ENCODE measurements around the gene MCRIP1.

Gene MCRIP1

DNA sequence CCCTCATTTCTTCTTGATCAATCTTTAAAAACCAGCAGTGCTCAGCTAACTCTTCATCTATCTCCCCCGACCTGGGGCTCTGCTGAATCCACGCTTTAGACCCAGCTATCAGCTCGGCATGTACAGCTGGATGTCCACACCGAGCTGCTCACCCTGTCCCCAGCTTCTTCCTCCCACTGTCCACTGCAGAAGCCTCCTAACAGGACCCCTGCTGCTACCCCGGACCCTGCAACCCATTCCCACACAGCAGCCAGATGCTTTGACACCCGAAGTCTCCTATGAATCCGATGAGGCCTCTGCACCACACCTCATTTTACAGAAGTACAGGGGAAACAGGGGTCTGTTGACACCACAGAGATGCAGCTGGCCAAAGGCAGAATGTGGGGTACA lies 15.3 kb downstream of the MCRIP1 start:
- DNase-seq, result no peak

DNA sequence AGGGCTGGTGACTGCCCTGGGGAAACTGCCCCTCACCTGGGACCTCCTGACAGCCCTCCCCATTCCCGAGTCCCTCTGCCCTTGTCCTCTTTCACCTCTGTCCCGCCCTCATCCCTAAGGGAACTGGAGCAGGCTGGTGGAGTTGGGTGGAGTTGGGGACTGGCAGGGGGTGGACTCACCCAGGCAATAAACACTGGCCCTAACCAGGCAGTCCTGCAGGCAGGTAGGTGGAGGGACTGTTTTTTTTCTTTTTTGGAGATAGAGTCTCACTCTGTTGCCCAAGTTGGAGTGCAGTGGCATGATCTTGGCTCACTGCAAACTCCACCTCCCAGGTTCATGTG lies 17.5 kb downstream of the MCRIP1 start:
- no peak for DNase-seq

DNA sequence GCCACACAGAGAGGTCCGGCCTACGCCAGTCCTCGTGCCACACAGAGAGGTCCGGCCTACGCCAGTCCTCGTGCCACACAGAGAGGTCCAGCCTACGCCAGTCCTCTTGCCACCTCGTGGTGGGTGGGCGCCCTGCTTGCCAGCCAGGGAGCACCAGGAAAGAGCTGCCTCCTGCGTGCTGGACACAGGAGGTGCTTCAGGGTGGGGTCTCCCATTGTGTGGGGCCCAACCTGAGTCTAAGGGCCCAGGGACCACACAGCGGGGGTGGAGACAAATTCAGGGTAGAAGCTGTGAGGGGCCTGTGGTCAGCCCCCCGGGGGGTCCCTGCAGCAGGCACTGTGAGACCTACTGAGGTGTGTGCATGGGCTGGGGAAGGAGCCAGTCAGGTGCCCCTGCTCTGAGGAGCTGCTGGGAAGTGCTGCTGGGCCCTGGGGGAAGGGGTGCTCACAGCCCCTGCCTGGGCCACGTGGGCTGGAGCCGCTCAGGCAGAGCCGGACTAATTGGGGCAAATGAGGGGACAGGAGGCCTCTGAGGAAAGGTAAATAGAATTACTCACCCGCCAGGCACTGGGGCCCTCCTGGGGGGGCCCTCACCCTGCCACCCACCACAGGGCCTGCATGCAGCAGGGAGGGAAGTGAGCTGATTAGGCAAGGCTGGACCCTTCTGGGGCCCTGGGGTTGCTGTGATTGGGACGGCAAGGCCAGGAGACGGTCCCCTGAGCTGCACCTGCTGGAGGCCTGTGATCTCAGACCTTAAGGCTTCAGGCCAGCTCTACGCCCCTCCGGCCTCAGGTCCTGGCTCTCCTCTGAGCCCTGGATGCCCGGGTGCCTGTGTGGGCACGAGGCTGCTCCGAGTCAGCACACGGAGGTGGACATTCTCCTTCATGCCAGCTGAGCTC lies 18.1 kb downstream of the MCRIP1 start:
- no peak for DNase-seq

DNA sequence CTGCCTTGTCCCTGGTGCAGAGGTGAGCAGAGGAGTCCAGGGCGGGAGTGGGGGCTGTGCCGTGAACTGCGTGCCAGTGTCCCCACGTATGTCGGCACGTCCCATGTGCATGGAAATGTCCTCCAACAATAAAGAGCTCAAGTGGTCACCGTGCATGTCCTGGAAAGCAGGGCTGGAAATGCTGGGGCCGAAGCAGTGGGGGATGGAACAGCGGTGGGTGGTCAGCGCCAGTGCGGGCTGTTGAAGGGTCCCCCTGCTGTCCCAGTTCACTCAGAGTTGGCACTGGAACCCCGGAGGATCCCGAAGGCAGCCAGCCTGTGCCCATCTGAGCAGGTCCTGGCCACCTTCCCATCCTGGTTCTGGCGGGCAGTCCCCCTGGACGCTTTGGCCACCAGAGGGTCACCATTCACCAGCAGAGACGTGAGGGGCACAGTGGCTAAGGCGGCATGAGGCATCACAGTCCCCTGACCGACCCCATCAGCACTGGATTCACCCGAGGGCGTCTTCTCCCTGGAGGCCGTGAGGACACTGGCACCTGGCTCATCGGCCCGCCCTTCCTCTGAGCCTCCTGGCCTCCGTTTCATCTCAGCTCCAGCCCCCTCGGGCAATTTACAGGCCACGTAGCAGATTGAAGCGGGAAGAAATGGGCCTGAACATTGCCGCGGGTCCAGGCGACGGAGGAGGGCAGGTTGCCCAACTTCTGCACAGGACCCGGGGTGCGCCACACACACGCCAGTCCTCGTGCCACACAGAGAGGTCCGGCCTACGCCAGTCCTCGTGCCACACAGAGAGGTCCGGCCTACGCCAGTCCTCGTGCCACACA lies 19.0 kb downstream of the MCRIP1 start:
- no peak for DNase-seq

DNA sequence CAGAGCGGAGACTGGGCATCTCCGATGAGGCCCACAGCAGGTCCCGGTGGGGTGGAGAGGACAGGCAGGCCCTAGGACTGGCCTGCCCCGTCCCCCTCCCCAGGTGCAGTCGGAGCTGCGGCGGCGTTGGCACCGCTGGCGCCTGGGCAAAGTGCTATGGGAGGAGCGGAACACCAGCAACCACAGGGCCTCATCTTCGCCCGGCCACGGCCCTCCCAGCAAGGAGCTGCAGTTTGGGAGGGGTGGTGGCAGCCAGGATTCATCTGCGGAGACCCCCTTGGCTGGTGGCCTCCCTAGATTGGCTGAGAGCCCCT lies 19.8 kb downstream of the MCRIP1 start:
- DNase-seq, result no peak

DNA sequence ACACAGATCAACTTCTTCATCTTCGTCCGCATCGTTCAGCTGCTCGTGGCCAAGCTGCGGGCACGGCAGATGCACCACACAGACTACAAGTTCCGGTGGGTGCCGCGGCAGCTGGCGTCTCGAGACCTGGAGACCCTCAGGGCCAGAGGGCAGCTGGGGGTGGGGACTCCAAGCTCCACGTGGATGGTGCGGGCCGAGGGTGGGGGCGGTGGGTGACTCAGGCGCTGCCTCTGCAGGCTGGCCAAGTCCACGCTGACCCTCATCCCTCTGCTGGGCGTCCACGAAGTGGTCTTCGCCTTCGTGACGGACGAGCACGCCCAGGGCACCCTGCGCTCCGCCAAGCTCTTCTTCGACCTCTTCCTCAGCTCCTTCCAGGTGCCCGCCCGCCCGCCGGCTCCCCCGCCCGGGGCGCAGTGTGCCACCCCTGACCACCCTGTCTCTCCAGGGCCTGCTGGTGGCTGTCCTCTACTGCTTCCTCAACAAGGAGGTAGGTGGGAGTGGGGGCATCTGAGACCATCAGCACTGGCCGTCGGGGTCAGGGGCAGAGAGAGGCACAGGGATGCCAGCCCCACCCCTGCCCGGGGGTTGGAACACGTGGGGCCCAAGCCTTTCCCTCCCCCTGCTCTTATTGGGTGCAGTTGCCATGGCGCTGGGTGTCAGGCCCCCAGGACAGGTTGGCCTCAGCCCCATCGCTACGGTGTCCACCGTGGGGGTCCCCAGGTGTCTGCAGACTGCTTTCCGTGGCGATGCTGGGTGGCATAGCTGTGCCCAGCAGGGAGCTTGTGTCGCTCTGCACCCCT lies 20.3 kb downstream of the MCRIP1 start:
- no peak for DNase-seq

DNA sequence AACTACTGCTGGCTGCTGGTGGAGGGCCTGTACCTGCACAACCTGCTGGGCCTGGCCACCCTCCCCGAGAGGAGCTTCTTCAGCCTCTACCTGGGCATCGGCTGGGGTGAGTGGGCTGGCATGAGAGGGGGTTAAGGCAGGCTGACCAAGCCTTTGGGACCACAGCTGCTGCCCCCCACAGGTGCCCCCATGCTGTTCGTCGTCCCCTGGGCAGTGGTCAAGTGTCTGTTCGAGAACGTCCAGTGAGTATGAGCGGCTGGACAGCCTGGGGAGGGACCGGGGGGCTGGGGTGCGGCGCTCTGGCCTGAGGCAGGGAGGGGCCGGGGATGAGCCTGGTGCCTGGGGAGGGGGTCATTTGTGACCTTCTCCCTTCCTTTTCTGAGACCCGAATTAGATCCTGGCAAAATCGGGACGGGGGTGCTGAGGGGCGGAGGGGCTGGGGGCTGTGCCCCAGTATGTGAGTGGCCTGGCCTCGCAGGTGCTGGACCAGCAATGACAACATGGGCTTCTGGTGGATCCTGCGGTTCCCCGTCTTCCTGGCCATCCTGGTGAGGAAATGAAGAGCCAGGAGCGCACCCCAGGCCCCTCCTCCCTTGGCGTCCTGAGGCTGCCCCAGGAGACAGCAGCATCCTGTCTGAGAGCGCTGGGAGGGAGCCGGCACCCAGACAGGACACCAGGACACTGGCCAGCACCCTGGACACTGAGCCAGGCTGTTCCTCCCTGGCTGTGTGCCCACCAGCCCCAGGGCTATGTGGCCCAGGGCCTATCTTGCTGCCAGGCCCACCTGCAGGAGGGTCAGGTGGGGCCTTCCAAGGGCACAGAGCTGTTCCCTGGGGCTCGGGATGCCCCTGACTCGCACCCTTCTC lies 21.2 kb downstream of the MCRIP1 start:
- no peak for DNase-seq

DNA sequence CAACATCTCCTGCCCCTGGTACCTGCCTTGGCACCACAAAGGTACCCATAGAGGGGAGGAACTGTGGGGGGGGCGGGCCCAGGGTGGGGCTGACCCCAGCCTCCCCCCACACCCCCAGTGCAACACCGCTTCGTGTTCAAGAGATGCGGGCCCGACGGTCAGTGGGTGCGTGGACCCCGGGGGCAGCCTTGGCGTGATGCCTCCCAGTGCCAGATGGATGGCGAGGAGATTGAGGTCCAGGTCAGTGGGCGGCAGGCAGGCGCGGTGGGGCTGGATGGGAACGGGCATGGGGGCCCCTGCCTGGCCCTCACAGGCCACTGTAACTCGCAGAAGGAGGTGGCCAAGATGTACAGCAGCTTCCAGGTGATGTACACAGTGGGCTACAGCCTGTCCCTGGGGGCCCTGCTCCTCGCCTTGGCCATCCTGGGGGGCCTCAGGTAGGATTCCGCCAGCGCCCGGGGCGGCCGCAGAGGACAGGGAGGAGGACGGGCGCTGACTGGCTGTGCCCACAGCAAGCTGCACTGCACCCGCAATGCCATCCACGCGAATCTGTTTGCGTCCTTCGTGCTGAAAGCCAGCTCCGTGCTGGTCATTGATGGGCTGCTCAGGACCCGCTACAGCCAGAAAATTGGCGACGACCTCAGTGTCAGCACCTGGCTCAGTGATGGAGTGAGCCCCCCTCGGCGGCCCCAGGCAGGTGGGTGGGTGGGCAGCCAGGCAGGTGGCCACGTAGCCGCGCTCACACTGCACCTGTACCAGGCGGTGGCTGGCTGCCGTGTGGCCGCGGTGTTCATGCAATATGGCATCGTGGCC lies 22.0 kb downstream of the MCRIP1 start:
- no peak for DNase-seq

DNA sequence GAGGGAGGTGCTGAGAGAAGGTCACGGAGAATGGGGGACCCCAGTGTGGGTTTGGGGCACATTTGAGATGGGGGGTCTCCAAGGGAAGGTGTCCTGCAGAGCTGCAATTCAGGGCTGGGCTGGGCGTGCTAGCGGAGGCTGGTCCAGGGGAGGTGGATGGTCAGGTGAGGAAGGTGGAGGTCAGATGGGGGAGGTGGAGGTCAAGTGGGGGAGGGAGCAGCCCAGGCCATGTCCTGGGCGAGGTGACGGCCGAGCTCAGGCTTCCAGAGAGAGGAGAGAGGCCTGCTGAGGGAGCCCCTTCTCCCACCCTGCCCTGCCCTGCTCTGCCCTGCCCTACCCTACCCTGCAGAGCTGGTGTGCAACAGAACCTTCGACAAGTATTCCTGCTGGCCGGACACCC lies 22.6 kb downstream of the MCRIP1 start:
- DNase-seq, result no peak

DNA sequence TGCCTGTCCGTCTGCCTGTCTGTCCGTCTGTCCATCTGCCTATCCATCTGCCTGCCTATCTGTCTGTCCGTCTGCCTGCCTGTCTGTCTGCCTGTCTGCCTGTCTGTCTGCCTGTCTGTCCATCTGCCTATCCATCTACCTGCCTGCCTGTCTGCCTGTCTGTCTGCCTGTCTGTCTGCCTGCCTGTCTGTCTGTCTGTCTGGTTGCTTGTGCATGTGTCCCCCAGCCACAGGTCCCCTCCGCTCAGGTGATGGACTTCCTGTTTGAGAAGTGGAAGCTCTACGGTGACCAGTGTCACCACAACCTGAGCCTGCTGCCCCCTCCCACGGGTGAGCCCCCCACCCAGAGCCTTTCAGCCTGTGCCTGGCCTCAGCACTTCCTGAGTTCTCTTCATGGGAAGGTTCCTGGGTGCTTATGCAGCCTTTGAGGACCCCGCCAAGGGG lies 23.5 kb downstream of the MCRIP1 start:
- DNase-seq, result no peak

DNA sequence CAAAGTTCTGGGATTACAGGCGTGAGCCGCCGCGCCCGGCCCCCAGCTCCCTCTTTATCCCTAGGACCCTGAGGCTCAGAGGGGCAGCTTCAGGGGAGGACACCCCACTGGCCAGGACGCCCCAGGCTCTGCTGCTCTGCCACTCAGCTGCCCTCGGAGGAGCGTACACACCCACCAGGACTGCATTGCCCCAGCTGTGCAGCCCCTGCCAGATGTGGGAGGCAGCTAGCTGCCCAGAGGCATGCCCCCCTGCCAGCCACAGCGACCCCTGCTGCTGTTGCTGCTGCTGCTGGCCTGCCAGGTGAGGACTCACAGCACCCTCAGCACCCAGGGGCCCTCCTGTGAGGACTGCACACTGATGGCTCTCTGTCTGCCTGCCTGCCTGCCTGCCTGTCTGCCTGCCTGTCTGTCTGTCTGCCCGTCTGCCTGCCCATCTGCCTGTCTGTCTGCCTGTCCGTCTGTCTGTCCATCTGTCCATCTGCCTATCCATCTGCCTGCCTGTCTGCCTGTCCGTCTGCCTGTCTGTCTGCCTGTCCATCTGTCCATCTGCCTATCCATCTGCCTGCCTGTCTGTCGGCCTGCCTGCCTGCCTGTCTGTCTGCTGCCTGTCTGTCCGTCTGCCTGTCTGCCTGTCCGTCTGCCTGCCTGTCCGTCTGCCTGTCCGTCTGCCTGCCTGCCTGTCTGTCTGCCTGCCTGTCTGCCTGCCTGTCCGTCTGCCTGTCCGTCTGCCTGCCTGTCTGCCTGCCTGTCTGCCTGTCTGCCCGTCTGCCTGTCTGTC lies 24.1 kb downstream of the MCRIP1 start:
- no peak for DNase-seq

DNA sequence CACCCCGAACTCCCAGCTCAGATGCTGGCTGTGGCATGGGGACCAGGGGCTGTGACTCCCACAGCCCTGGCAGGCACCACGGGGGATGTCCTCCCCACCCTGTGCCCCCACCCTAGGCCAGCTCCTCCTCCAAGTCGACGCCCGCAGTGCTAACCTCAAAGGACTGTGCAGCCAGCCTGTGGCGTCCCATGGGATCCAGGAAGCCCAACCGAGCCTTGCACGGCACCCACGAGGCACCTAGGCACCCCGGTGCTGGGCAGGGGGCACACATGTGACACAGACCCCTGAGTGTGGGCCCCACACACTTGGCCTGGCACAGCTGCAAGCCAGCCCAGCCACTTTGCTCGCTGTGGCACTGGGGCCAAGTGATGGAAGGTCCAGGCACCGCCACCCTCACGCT lies 25.3 kb downstream of the MCRIP1 start:
- no peak for DNase-seq

DNA sequence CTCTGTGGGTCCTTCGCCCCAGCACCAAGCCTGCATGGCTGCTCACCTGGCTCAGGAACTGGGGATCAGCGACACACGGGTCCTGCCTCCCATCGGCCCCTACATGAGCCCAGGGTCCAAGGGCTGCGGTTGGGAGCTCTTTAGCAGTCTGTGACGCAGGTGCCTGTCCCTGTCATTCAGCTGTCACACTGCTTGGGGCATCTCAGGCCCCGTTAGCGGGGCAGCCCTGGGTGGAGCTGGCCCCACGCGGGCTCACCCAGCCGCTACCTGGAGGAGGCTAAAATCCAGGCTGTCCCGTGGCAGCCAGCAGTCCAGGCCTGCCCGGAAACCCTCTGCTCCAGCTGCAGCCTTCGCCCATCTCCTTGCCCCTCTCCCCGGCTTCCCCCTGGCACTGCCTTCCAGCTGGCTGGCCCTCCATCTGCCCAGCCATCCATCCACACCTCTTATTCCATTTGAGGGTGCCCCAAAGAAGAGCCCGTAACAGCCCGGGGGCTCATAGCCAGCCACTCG lies 25.8 kb downstream of the MCRIP1 start:
- no peak for DNase-seq

DNA sequence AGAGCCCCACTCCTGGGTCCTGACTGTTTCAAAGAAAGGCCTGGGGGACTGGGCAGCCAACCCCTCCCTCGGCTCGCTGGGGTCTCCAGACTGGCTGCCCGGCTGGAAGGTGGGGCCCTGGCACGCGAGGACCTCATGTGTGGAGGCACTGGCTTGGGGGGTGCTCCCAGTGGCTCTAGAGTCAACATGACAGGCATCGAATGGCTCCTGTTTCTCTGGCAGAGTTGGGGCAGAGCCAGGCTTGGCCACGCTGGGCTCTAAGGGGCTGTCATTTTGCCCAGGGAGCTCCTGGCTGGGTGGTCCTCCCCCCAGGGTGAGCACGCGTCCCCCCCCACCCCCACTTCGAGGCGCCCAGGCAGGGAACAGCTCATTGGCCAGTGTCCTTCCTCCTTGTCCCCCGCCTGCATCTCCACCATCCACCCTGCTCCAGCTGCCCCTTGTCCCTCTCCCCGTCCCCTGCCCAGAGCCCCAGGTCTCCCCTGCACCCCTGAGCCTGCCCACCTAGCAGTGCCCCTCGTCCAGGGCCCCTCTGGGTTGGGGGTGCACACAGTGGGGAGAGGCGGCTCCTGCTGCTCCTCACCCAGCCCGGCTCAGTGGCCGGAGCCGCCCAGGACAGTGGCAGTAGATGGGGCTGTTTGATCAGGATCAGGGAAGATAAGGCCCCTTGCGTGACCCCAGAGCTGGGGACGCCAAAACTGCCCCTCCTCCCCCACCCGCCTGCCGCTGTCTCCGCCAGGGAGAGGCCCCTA lies 26.5 kb downstream of the MCRIP1 start:
- DNase-seq, result no peak

DNA sequence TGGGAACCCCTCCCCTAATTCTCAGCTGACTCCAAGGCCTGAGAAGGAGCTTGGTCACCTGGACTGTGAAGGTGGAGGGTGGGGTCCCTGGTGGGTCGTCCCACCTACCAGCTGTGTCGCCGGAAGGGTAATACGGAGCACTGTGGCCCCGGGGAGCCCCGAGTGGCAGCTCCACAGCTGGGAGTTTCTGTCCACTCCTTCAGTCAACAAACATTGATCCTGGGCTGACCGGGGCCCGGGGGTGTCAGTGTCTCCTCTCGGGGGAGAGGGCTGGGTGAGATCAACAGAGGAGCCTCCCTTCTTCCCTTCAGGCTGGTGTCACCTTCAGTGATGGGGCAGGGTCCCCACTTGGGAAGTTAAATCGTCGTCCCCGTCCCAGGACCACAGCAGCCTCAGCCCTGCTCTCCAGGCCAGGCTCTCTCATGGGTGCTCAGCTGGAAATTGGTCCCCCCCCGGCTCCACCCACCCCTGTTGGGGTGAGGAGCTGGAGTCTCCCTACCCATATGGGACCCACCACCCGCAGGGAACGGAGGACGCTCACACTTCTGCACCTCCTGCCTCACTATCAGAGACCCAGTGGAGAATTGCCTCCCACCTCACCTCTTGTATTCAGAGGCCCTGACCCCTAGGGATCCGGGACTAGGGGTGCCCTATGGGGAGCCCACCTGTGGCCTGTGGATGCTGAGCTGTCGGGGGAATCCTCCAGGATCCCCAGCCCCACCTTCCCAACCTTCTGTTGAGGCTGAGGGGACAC lies 27.2 kb downstream of the MCRIP1 start:
- DNase-seq, result no peak

DNA sequence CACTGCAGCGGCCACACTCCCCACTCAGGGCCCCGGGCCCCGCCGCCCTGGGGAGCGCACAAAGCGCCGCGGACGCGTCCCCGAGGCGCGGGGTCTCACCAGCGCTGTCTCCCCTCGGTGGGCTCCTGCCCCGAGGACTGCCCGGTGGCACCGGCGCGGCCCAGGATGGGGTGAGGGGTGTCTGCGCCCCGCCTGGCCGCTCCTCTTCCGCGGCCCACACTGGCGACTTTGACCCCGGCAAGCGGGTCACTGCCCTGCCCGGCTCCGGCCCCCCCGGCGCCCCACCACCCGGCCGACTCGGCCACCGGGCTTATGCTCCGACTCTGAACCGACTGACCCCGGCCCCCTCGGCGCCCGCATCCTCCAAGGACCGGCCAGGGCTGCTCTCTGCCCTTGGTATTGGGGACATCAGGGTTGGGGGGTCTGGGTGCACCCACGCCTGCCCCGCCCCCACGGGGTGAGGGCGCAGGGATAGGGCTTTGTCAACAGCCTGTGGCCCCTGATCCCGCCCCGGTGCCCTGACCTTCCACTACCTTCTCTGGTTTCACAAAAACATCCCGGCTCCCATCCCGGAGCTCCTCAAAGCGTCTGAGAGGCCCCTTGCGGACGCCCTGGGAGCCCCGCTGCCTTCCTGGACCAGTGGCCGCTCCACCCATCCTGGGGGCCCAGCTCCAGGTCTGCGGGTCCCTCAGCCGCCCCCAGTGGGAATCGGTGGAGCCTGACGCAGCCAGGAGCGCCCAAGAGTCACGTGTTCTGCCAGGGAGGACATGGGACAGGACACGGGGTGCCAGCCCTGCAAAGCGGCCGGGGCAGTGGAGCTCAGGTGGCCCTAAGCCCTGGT lies 28.3 kb downstream of the MCRIP1 start:
- no peak for DNase-seq

DNA sequence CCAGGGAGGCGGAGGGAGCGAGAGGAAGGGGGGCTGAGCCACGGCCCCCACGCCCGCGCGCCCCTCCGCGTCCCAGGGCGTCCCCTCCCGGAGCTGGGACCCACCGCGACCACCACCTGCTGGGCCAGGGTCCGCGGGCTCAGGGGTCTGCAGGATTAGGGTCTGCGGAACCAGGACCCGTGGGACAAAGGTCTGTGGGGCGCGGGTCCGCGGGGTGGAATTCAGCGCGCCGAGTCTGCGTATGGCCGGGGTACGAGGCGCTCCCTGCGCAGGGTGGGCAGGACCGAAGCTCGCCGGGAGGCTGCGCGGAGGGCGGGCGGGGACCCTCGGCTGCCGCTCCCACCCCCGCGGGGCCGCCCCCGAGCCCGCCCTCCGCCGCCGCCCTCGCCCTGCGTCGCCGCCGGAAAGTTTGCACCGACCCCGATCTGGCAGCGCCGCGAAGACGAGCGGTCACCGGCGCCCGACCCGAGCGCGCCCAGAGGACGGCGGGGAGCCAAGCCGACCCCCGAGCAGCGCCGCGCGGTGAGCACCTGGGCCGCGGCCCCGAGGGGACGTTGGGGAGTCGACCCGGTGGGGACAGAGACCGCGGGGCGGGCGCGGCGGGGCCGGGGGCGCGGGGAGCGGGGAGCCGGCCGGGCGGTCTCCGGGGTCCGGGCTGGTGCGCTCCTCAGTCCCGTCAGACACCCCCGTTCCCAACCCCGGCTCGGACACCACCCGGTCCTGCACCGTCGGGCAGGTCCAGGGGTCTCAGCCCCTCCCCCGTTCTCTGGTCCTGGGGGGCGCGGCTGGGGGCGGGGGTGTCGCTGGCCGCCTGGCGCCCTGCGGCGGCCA lies 29.1 kb downstream of the MCRIP1 start, which contains the start of gene GCGR:
Gene GCGR, plus strand, starts transcription at position 423 of the 831 bp plus-strand sequence. CDS start 4,869 bp downstream, outside the sequence.
- no peak for DNase-seq
